GM12878 (cell line): ENCODE measurements around the gene CTIF. TPM values are rescaled to one million over a fixed set of nuclear protein-coding genes. Genes with fewer than 3 reads are reported as not detected.

Experiments used
- ATAC-seq: fragments of 200-7000 bp; cut with Tn5 transposase; 3 replicates; pipeline ENCODE4 v1.9.1; 2020; ENCODE audit warnings: mild to moderate bottlenecking, moderate library complexity
- Bru-seq: library from RNA; stranded (reverse); fragments of 400-500 nt; gene quantifications from one replicate; lab custom pipeline; 2021; lab: Mats Ljungman, UMichigan
- BruChase-seq, 2 experiments: library from RNA; stranded (reverse); fragments of 400-500 nt; gene quantifications; one replicate each; lab custom pipeline; 2021; lab: Mats Ljungman, UMichigan
- BruUV-seq: library from RNA; stranded (reverse); fragments of 400-500 nt; replicated peaks from 2 replicates; lab custom pipeline; 2021; lab: Mats Ljungman, UMichigan
- CTCF ChIA-PET: fragments of 300-600 bp; sonication (Branson Sonifier 250); formaldehyde crosslinking; extraction: SDS; loops from one replicate; lab custom pipeline; 2021; ENCODE audit warnings: inconsistent platforms; lab: Yijun Ruan, JAX
- POLR2A ChIA-PET: fragments of 350-600 bp; formaldehyde crosslinking; extraction: SDS; loops from one replicate; lab custom pipeline; 2021; ENCODE audit warnings: inconsistent platforms; lab: Charles Lee
- RAD21 ChIA-PET: fragments of 300-600 bp; sonication (Branson Sonifier 250); formaldehyde crosslinking; loops from one replicate; lab custom pipeline; 2023; ENCODE audit warnings: antibody characterized with exemption; ENCODE audit not compliant: unreplicated experiment; lab: Charles Lee
- SMC1A ChIA-PET: fragments of 300-600 bp; sonication (Branson Sonifier 250); formaldehyde crosslinking; loops from one replicate; lab custom pipeline; 2023; ENCODE audit not compliant: unreplicated experiment, uncharacterized antibody; lab: Charles Lee
- DNase-seq: peaks from one replicate; pipeline ENCODE4 v3.0.0-alpha.2; 2011; ENCODE audit warnings: low read depth, low spot score
- FAIRE-seq: peaks from 3 replicates; lab custom pipeline; 2011; peaks lifted over from hg19 to GRCh38; lab: Jason Lieb, UNC
- H2AFZ ChIP-seq: 2 replicates; pipeline ENCODE4 v1.6.0; 2011; ENCODE audit warnings: low read depth, low read length, control low read depth; ENCODE audit not compliant: control insufficient read depth
- H3K27ac ChIP-seq: 2 replicates; pipeline ENCODE4 v1.5.1; 2011; ENCODE audit warnings: control low read depth; ENCODE audit not compliant: control insufficient read depth, insufficient read depth
- H3K27me3 ChIP-seq, 2 experiments: replicated peaks in 1 of 2; 2 replicates each; pipeline versions ENCODE4 v1.6.0 to v1.6.1; 2011; ENCODE audit warnings: low read length in 1 of 2; ENCODE audit not compliant: control insufficient read depth in 2 of 2, insufficient read depth in 2 of 2
- H3K36me3 ChIP-seq, 2 experiments: 2 replicates each; pipeline ENCODE4 v1.5.1; 2011; ENCODE audit warnings: low read length in 1 of 2; ENCODE audit not compliant: control insufficient read depth in 2 of 2, insufficient read depth in 2 of 2
- H3K4me1 ChIP-seq: 2 replicates; pipeline ENCODE4 v1.6.1; 2011; ENCODE audit warnings: mild to moderate bottlenecking, low read length, moderate library complexity, mixed read lengths; ENCODE audit not compliant: control insufficient read depth, insufficient read depth
- H3K4me2 ChIP-seq: 2 replicates; pipeline ENCODE4 v1.6.0; 2011; ENCODE audit warnings: control low read depth; ENCODE audit not compliant: control insufficient read depth, insufficient read depth
- H3K4me3 ChIP-seq: fragments of 200-600 bp; sonication (generic); 2 replicates; pipeline ENCODE4 v1.5.1; 2016
- H3K79me2 ChIP-seq: 2 replicates; pipeline ENCODE4 v1.6.0; 2011; ENCODE audit warnings: low read length; ENCODE audit not compliant: control insufficient read depth, insufficient read depth
- H3K9ac ChIP-seq: 2 replicates; pipeline ENCODE4 v1.8.0; 2011; ENCODE audit warnings: low read length, control low read depth, mixed read lengths; ENCODE audit not compliant: control insufficient read depth, insufficient read depth
- H3K9me3 ChIP-seq: replicated peaks from 3 replicates; pipeline ENCODE4 v1.5.1; 2011; ENCODE audit warnings: mild to moderate bottlenecking, low read length; ENCODE audit not compliant: control insufficient read depth, insufficient read depth
- H4K20me1 ChIP-seq: 2 replicates; pipeline ENCODE4 v1.6.0; 2011; ENCODE audit not compliant: control insufficient read depth, insufficient read depth
- CBX3 ChIP-seq: fragments of 200-600 bp; sonication (generic); IDR thresholded peaks from 2 replicates; pipeline ENCODE4 v1.6.1; 2016; ENCODE audit warnings: low read depth, borderline replicate concordance
- CREB1 ChIP-seq: IDR thresholded peaks from 2 replicates; pipeline ENCODE4 v1.6.1; 2012; ENCODE audit warnings: low read depth, mild to moderate bottlenecking, inconsistent platforms
- CREM ChIP-seq: IDR thresholded peaks from 2 replicates; pipeline ENCODE4 v1.6.1; 2014; ENCODE audit warnings: antibody characterized with exemption, low read depth
- HCFC1 ChIP-seq: fragments of 150-350 bp; IDR thresholded peaks from 2 replicates; pipeline ENCODE4 v1.6.1; 2014; ENCODE audit warnings: low read length
- IKZF1 ChIP-seq: fragments of 450-650 bp; conservative IDR thresholded peaks from 2 replicates; pipeline ENCODE4 v1.6.1; 2017; ENCODE audit warnings: antibody characterized with exemption, mild to moderate bottlenecking
- JUNB ChIP-seq: IDR thresholded peaks from 2 replicates; pipeline ENCODE4 v1.6.1; 2016; ENCODE audit warnings: antibody characterized with exemption, mild to moderate bottlenecking
- LARP7 ChIP-seq: fragments of 450-650 bp; IDR thresholded peaks from 2 replicates; pipeline ENCODE4 v1.6.1; 2017; ENCODE audit warnings: mild to moderate bottlenecking
- NR2C1 ChIP-seq: fragments of 450-650 bp; IDR thresholded peaks from 2 replicates; pipeline ENCODE4 v1.6.1; 2017; ENCODE audit warnings: antibody characterized with exemption, mild to moderate bottlenecking, moderate library complexity
- NRF1 ChIP-seq: conservative IDR thresholded peaks from 2 replicates; pipeline ENCODE4 v1.6.1; 2011; ENCODE audit warnings: mild to moderate bottlenecking, low read depth, low read length, improper control_type of control experiment
- RAD21 ChIP-seq: IDR thresholded peaks from 2 replicates; pipeline ENCODE4 v1.6.1; 2011; ENCODE audit warnings: mild to moderate bottlenecking, low read depth, low read length, moderate library complexity; ENCODE audit not compliant: insufficient read depth
- RAD51 ChIP-seq: fragments of 450-650 bp; IDR thresholded peaks from 2 replicates; pipeline ENCODE4 v1.6.1; 2016; ENCODE audit warnings: moderate library complexity, mild to moderate bottlenecking, inconsistent platforms
- SIX5 ChIP-seq: IDR thresholded peaks from 2 replicates; pipeline ENCODE4 v1.6.1; 2011; ENCODE audit warnings: mild to moderate bottlenecking, low read depth, low read length, moderate library complexity; ENCODE audit not compliant: severe bottlenecking
- SMAD1 ChIP-seq: fragments of 450-650 bp; IDR thresholded peaks from 2 replicates; pipeline ENCODE4 v1.6.1; 2018; ENCODE audit warnings: mild to moderate bottlenecking, low read depth; ENCODE audit not compliant: partially characterized antibody
- SP1 ChIP-seq: IDR thresholded peaks from one replicate; pipeline ENCODE4 v1.6.1; 2011; ENCODE audit warnings: low read depth, low read length
- STAT1 ChIP-seq: fragments of 450-650 bp; conservative IDR thresholded peaks from 2 replicates; pipeline ENCODE4 v1.6.1; 2014; ENCODE audit warnings: antibody characterized with exemption, mild to moderate bottlenecking
- SUPT20H ChIP-seq: IDR thresholded peaks from 2 replicates; pipeline ENCODE4 v1.6.1; 2011; ENCODE audit warnings: low read depth, mild to moderate bottlenecking, low read length, moderate library complexity, borderline replicate concordance; ENCODE audit not compliant: control insufficient read depth
- TARDBP ChIP-seq: IDR thresholded peaks from 2 replicates; pipeline ENCODE4 v1.6.1; 2016; ENCODE audit warnings: borderline replicate concordance
- TCF7 ChIP-seq: IDR thresholded peaks from 2 replicates; pipeline ENCODE4 v1.6.1; 2014; ENCODE audit warnings: antibody characterized with exemption, borderline replicate concordance
- WGBS: methylation state at CpG from one replicate; pipeline ENCODE4 v1.1.6; 2016; ENCODE audit warnings: low lambda C conversion rate; ENCODE audit not compliant: insufficient replicate concordance, insufficient coverage; ENCODE audit errors: missing lambda C conversion rate; 5-methylcytosine and 5-hydroxymethylcytosine counted together
- in situ Hi-C: fragments of 300-500 bp; cut with MboI; formaldehyde crosslinking; loops from 9 replicates; pipeline ENCODE4 v1.14.3; 2018; ENCODE audit warnings: mixed read lengths
- intact Hi-C: fragments of 100-400 bp; cut with micrococcal nuclease; formaldehyde crosslinking; loops from one replicate; pipeline ENCODE4 v1.14.2; 2022; ENCODE audit not compliant: unreplicated experiment
- long read RNA-seq, 2 experiments: library from polyadenylated mRNA; unstranded; transcript quantifications; one replicate each; pipeline ENCODE4 v2.0.0, GENCODE V29; 2019 to 2020
- polyA minus RNA-seq, 3 experiments: library from RNA; depleted of rRNA, polyadenylated mRNA; stranded (reverse); fragments of >200 nt; gene quantifications; 2 replicates each; pipeline ENCODE4 v1.2.3, GENCODE V29; 2011
- polyA plus RNA-seq, 11 experiments: library from polyadenylated mRNA; depleted of rRNA in 4 of 11; unstranded in 6 of 11; stranded (reverse) in 5 of 11; fragments of >200 nt; fragmentation: Nextera tagmentation in 4 of 11; fragmentation: Illumina TruSeq in 1 of 11; extraction: Ambion mirVana in 4 of 11; extraction: Trizol in 1 of 11; gene quantifications; 1 replicate in 1 of 11; 2 replicates in 10 of 11; pipeline versions ENCODE4 v1.2.1 to v1.2.3, GENCODE V29; 2011 to 2016; ENCODE audit warnings: inconsistent platforms in 2 of 11, missing spikeins in 2 of 11, low read depth in 1 of 11
- total RNA-seq, 4 experiments: library from RNA; depleted of rRNA in 3 of 4; stranded (reverse); fragments of >200 nt in 3 of 4; fragmentation: Illumina TruSeq in 1 of 4; extraction: Trizol in 1 of 4; gene quantifications; 2 replicates each; pipeline versions ENCODE4 v1.2.1 to v1.2.3, GENCODE V29; 2013 to 2021
- TF ChIP-seq, protein P1 (sequence below): IDR thresholded peaks from 2 replicates; pipeline ENCODE4 v1.6.1; 2012; ENCODE audit warnings: low read depth, low read length, improper control_type of control experiment
- TF ChIP-seq, protein P2 (sequence below): IDR thresholded peaks from 2 replicates; pipeline ENCODE4 v1.6.1; 2012; ENCODE audit warnings: low read length, inconsistent platforms

Gene CTIF
- 33.5 and 38.5 TPM in 2 replicates for total RNA-seq (2013; cell fraction: nucleolus; rRNA removed)
- total RNA-seq (2014; rRNA removed) (1.7 and 3.7 TPM in 2 replicates), total RNA-seq (2014; rRNA removed; fragmentation: Illumina TruSeq; extraction: Trizol) (2.3 and 3.8 TPM in 2 replicates), total RNA-seq (2021) (11.6 and 11.7 TPM in 2 replicates), polyA plus RNA-seq (2011; rRNA removed) (1.7 and 2.7 TPM in 2 replicates), polyA plus RNA-seq (2014; fragmentation: Illumina TruSeq; extraction: Trizol) (1.1 and 2.4 TPM in 2 replicates), polyA plus RNA-seq (2014; fragmentation: Nextera tagmentation; extraction: Ambion mirVana) (under 1 TPM; 0.06 to 0.60 TPM), polyA plus RNA-seq (2014; rRNA removed) (5.8 and 6.2 TPM in 2 replicates), polyA plus RNA-seq (2016; fragmentation: Nextera tagmentation; extraction: Ambion mirVana) (1 to 10 TPM; 1.6 to 2.6 TPM), polyA minus RNA-seq (2011; rRNA and poly(A)+ RNA removed) (3.1 and 4.2 TPM in 2 replicates), Bru-seq, nascent RNA (percentile 54 among the genes with signal in this experiment), BruChase-seq, experiment 1, labeled RNA remaining after a 6-hour chase (percentile 57 among the genes with signal in this experiment), BruChase-seq, experiment 2, labeled RNA remaining after a 2-hour chase (percentile 52 among the genes with signal in this experiment)
- 2.6 TPM for polyA plus RNA-seq (2011; ENCODE audit: low read depth)
- polyA plus RNA-seq (2011; cell fraction: cytosol; rRNA removed), result 1.5 and 3.2 TPM in 2 replicates
- polyA plus RNA-seq (2011; cell fraction: nucleus; rRNA removed), result 17.2 and 18.0 TPM in 2 replicates
- polyA plus RNA-seq (2012), result 8.4 and 9.2 TPM in 2 replicates
- 1.3 and 2.6 TPM in 2 replicates for polyA minus RNA-seq (2011; cell fraction: cytosol; rRNA and poly(A)+ RNA removed)
- 3.1 and 13.4 TPM in 2 replicates for polyA minus RNA-seq (2011; cell fraction: nucleus; rRNA and poly(A)+ RNA removed)
- long read RNA-seq, experiment 1, partial matches to known transcripts, result 0 of 2 reads
- long read RNA-seq, experiment 1, other reads (novel, unspliced or antisense), result 2 of 2 reads
- long read RNA-seq, experiment 2, partial matches to known transcripts, result 0 of 4 reads
- long read RNA-seq, experiment 2, other reads (novel, unspliced or antisense), result 4 of 4 reads

DNA sequence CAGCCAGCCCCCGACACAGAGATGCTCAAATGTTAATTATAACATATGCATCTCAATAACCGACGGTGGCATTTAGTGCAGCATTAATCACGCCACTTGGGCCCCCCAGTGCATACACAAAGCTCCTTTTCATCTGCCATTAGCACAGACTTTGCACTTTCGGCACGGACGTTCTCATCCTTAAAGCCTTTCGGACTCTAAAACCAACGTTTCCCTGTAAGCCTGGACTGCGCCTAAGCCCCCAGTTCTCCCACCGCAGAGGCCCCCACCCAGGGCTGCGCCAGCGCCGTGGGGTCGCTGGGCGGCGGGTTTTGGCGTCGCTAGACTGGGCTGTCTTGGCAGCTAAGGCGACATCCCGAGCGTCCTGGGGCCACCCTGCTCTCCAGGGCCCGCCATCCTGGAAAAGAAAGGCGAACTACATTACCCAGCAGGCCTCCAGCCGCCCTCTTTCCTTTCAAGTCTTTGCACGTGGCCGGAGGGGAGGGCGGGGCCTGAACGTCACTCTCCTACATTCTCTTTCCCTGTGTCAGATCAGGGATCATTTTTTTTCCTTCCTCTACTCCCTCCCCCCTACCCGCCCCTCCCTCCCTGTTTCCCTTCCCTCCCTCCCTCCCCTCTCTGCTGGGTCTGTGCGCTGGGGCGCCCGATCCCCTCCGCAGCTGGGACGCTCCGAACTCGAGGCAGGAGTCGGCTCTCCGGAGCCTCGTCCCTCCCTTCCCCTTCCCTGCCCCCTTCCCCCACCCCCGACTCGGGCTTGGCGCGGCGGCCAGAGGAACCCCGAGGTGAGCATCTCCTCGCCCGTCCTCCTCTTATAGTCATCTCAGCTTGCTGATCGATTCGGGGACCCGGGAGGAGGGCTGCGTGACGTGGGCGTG is at the start of gene CTIF:
Gene CTIF (plus strand): TSS at position 501 of the 875 bp plus-strand sequence. CDS start 80,535 bp downstream, outside the sequence.
- H3K27me3 ChIP-seq, result no peaks in the 10 kb centered on the region; a peak in 1 of 4 replicates
- in situ Hi-C loops (no loop called here), intact Hi-C loops (no loop called here)
- H3K4me1 ChIP-seq, result no peaks in the 10 kb centered on the region; the same call in 1 of the 2 replicates
- H2AFZ ChIP-seq, result peak within 1 kb of the TSS; percentile 90
- no TSS peak for BruUV-seq
- ChIA-PET CTCF (no interaction called here), POLR2A (no interaction called here), RAD21 (interaction anchor here (0.7 kb wide), 1 partner anchor 122 kb away, joined by 3 read pairs; no protein-coding TSS in a partner anchor), SMC1A (no interaction called here)
- DNase-seq, result peak; percentile 12
- H3K27ac ChIP-seq, result no peak within 1 kb of the TSS
- H3K4me3 ChIP-seq, result peak within 1 kb of the TSS; percentile 96
- no peaks in the 10 kb centered on the region for H3K36me3 ChIP-seq
- peak; percentile 79 for FAIRE-seq
- ATAC-seq, result peak; percentile 89
- H3K4me2 ChIP-seq, result peak within 1 kb of the TSS; percentile 99
- no peaks in the 10 kb centered on the region for H4K20me1 ChIP-seq
- WGBS, result 14% methylated on average over 37 of the region's 54 CpGs
- no peaks in the 10 kb centered on the region for H3K79me2 ChIP-seq
- H3K9ac ChIP-seq, result peak within 1 kb of the TSS; percentile 60
- H3K9me3 ChIP-seq, result no peaks in the 10 kb centered on the region
- TF ChIP-seq TARDBP, result peak; percentile 61; the same call in 1 of the 2 replicates
- TF ChIP-seq CBX3, result no peak
- TF ChIP-seq RAD21, result no peak
- no peak for TF ChIP-seq SUPT20H
- no peak for TF ChIP-seq SMAD1
- TF ChIP-seq HCFC1, result peak; percentile 91
- no peak for TF ChIP-seq NRF1
- TF ChIP-seq RAD51, result peak; percentile 65; the same call in 1 of the 2 replicates
- TF ChIP-seq LARP7, result 0 out of 2 replicates have a peak, but pooled peaks have one; percentile 53
- TF ChIP-seq TCF7, result peak; percentile 90
- TF ChIP-seq SP1, result peak; percentile 52
- TF ChIP-seq IKZF1, result peak; percentile 62
- TF ChIP-seq CREB1, result peak; percentile 76
- peak; percentile 56; the same call in 1 of the 2 replicates for TF ChIP-seq CREM
- TF ChIP-seq, protein P1, sequence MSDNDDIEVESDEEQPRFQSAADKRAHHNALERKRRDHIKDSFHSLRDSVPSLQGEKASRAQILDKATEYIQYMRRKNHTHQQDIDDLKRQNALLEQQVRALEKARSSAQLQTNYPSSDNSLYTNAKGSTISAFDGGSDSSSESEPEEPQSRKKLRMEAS, result peak; percentile 65; the same call in 1 of the 2 replicates
- peak; percentile 88 for TF ChIP-seq SIX5
- no peak for TF ChIP-seq JUNB
- peak; percentile 29; the same call in 1 of the 2 replicates for TF ChIP-seq NR2C1
- TF ChIP-seq STAT1, result no peak
- TF ChIP-seq, protein P2, sequence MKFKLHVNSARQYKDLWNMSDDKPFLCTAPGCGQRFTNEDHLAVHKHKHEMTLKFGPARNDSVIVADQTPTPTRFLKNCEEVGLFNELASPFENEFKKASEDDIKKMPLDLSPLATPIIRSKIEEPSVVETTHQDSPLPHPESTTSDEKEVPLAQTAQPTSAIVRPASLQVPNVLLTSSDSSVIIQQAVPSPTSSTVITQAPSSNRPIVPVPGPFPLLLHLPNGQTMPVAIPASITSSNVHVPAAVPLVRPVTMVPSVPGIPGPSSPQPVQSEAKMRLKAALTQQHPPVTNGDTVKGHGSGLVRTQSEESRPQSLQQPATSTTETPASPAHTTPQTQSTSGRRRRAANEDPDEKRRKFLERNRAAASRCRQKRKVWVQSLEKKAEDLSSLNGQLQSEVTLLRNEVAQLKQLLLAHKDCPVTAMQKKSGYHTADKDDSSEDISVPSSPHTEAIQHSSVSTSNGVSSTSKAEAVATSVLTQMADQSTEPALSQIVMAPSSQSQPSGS, result no peak
